CD1c-positive myeloid dendritic cell (primary cell): ENCODE measurements around the gene MALRD1.

Experiments used
- DNase-seq: peaks from one replicate; pipeline ENCODE4 v3.0.0-alpha.2; 2016; ENCODE audit errors: extremely low spot score

Gene MALRD1

GRCh38 chr10:19048489-19048888 is at the start of gene MALRD1:
MALRD1 (plus strand) TSS chr10:19048801; CDS start chr10:19048939, 138 bp downstream.
- DNase-seq, result no peak

GRCh38 chr10:19003341-19003740 is 45.3 kb upstream of the MALRD1 start:
- no peak for DNase-seq

GRCh38 chr10:19012111-19012510 is 36.5 kb upstream of the MALRD1 start:
- no peak for DNase-seq

GRCh38 chr10:19014034-19014433 is 34.6 kb upstream of the MALRD1 start:
- no peak for DNase-seq

- DNase-seq, result no peak
Measured at GRCh38 chr10:19014498-19014897, 34.1 kb upstream of the MALRD1 start.

GRCh38 chr10:19017116-19017890 is 31.3 kb upstream of the MALRD1 start:
- DNase-seq, result no peak

- DNase-seq, result no peak
Measured at GRCh38 chr10:19021162-19021561, 27.4 kb upstream of the MALRD1 start.

- no peak for DNase-seq
Measured at GRCh38 chr10:19024611-19025010, 24.0 kb upstream of the MALRD1 start.

- DNase-seq, result no peak
Measured at GRCh38 chr10:19031763-19032162, 16.8 kb upstream of the MALRD1 start.

GRCh38 chr10:19033741-19034140 is 14.9 kb upstream of the MALRD1 start:
- no peak for DNase-seq

GRCh38 chr10:19041171-19041570 is 7.4 kb upstream of the MALRD1 start:
- no peak for DNase-seq

- no peak for DNase-seq
Measured at GRCh38 chr10:19043431-19043830, 5.2 kb upstream of the MALRD1 start.

- no peak for DNase-seq
Measured at GRCh38 chr10:19046679-19047078, 1.9 kb upstream of the MALRD1 start.

GRCh38 chr10:19048891-19049290 is 290 bp downstream of the MALRD1 start:
- DNase-seq, result no peak

GRCh38 chr10:19049567-19049966 is 966 bp downstream of the MALRD1 start:
- no peak for DNase-seq

- DNase-seq, result no peak
Measured at GRCh38 chr10:19054289-19054835, 5.8 kb downstream of the MALRD1 start.

- no peak for DNase-seq
Measured at GRCh38 chr10:19058046-19058445, 9.4 kb downstream of the MALRD1 start.

- DNase-seq, result no peak
Measured at GRCh38 chr10:19063986-19064385, 15.4 kb downstream of the MALRD1 start.

GRCh38 chr10:19071946-19072345 is 23.3 kb downstream of the MALRD1 start:
- no peak for DNase-seq

GRCh38 chr10:19077276-19077675 is 28.7 kb downstream of the MALRD1 start:
- no peak for DNase-seq

GRCh38 chr10:19096501-19097073 is 48.0 kb downstream of the MALRD1 start:
- no peak for DNase-seq

- no peak for DNase-seq
Measured at GRCh38 chr10:19097151-19097550, 48.5 kb downstream of the MALRD1 start.

- DNase-seq, result no peak
Measured at GRCh38 chr10:19098803-19099202, 50.2 kb downstream of the MALRD1 start.
